RCC 7860 (cell line): ENCODE measurements around the gene MARCHF10.
"Not testable (repeated sequence)": the region's sequence is repeated elsewhere in the genome, so short reads cannot be mapped to it uniquely, and the experiment has no call there.

Experiments used
- DNase-seq: peaks from one replicate; pipeline ENCODE4 v3.0.0-alpha.2; 2015; ENCODE audit warnings: low spot score
- FAIRE-seq: peaks from 2 replicates; lab custom pipeline; 2012; peaks lifted over from hg19 to GRCh38; lab: Jason Lieb, UNC

MARCHF10 gene

GRCh38 chr17:62702746-62703260, 105.3 kb downstream of the MARCHF10 start:
- FAIRE-seq (no peak), DNase-seq (no peak)

- FAIRE-seq (no peak), DNase-seq (no peak)
These were observed 106.4 kb downstream of the MARCHF10 start for GRCh38 chr17:62701706-62702085.

GRCh38 chr17:62700964-62701705, 107.0 kb downstream of the MARCHF10 start:
- DNase-seq (no peak), FAIRE-seq (no peak)

GRCh38 chr17:62698459-62698858, 109.7 kb downstream of the MARCHF10 start:
- FAIRE-seq, DNase-seq: not testable (repeated sequence)

- no peak for FAIRE-seq
- no peak for DNase-seq
These were observed 111.2 kb downstream of the MARCHF10 start for GRCh38 chr17:62696726-62697490.

- FAIRE-seq, result no peak
- DNase-seq, result no peak
These were observed 111.9 kb downstream of the MARCHF10 start for GRCh38 chr17:62696256-62696655.

GRCh38 chr17:62695093-62695738, 112.9 kb downstream of the MARCHF10 start:
- FAIRE-seq, DNase-seq: not testable (repeated sequence)

- FAIRE-seq (no peak), DNase-seq (no peak)
These were observed 114.3 kb downstream of the MARCHF10 start for GRCh38 chr17:62693616-62694409.

GRCh38 chr17:62692721-62693431, 115.2 kb downstream of the MARCHF10 start:
- DNase-seq, result no peak
- FAIRE-seq, result no peak

GRCh38 chr17:62692159-62692651, 115.9 kb downstream of the MARCHF10 start:
- FAIRE-seq (no peak), DNase-seq (no peak)

- DNase-seq, FAIRE-seq: not testable (repeated sequence)
These were observed 116.6 kb downstream of the MARCHF10 start for GRCh38 chr17:62691589-62691915.

- DNase-seq (no peak), FAIRE-seq (no peak)
These were observed 117.8 kb downstream of the MARCHF10 start for GRCh38 chr17:62690168-62690897.

- FAIRE-seq, result no peak
- DNase-seq, result no peak
These were observed 118.5 kb downstream of the MARCHF10 start for GRCh38 chr17:62689441-62690167.

- FAIRE-seq (no peak), DNase-seq (no peak)
These were observed 119.5 kb downstream of the MARCHF10 start for GRCh38 chr17:62688398-62689160.

- FAIRE-seq, result no peak
These were observed 120.1 kb downstream of the MARCHF10 start for GRCh38 chr17:62687997-62688396.

GRCh38 chr17:62684179-62684578, 123.9 kb downstream of the MARCHF10 start:
- FAIRE-seq, result no peak
- no peak for DNase-seq

More at GRCh38 chr17:62687997-62688396, 120.1 kb downstream of the MARCHF10 start:
- DNase-seq, result no peak

- no peak for FAIRE-seq
These were observed 126.2 kb downstream of the MARCHF10 start for GRCh38 chr17:62681939-62682381.

More at GRCh38 chr17:62681939-62682381, 126.2 kb downstream of the MARCHF10 start:
- DNase-seq, result no peak
